HG03469 (cell line): ENCODE results near the gene KRTAP16-1.
"Not testable (repeated sequence)": the region's sequence is repeated elsewhere in the genome, so short reads cannot be mapped to it uniquely, and the experiment has no call there.

Experiments
- ATAC-seq: cut with Tn5 transposase; IDR thresholded peaks from one replicate; pipeline ENCODE4 v1.9.1; 2021; ENCODE audit warnings: mild to moderate bottlenecking, moderate library complexity, moderate number of reproducible peaks; ENCODE audit not compliant: unreplicated experiment

KRTAP16-1 gene

GRCh38 chr17:41301916-41302901 lies 6.9 kb downstream of the KRTAP16-1 start, which contains the start of gene KRTAP29-1:
TSS of gene KRTAP29-1 (minus strand) at chr17:41302851. CDS start at chr17:41302851, 0 bp downstream.
- ATAC-seq, result no peak

GRCh38 chr17:41301204-41301790 lies 7.8 kb downstream of the KRTAP16-1 start:
- ATAC-seq, result no peak

GRCh38 chr17:41298458-41299135 lies 10.5 kb downstream of the KRTAP16-1 start:
- ATAC-seq, result no peak

GRCh38 chr17:41296846-41297245 lies 12.3 kb downstream of the KRTAP16-1 start:
- no peak for ATAC-seq

GRCh38 chr17:41294016-41294415 lies 15.1 kb downstream of the KRTAP16-1 start:
- ATAC-seq, result no peak

- ATAC-seq, result no peak
Measured at GRCh38 chr17:41287050-41287449, 22.1 kb downstream of the KRTAP16-1 start.

- no peak for ATAC-seq
Measured at GRCh38 chr17:41284546-41284945, 24.6 kb downstream of the KRTAP16-1 start.

GRCh38 chr17:41284043-41284442 lies 25.1 kb downstream of the KRTAP16-1 start:
- ATAC-seq, result no peak

- ATAC-seq, result no peak
Measured at GRCh38 chr17:41278176-41278955, 30.7 kb downstream of the KRTAP16-1 start.

- not testable (repeated sequence) for ATAC-seq
Measured at GRCh38 chr17:41275648-41276190, 33.4 kb downstream of the KRTAP16-1 start, which contains the start of gene KRTAP9-7. TSS of gene KRTAP9-7 (plus strand) at chr17:41275698. CDS start at chr17:41275698, 0 bp downstream.

GRCh38 chr17:41271858-41272257 lies 37.3 kb downstream of the KRTAP16-1 start:
- ATAC-seq, result no peak

GRCh38 chr17:41271323-41271722 lies 37.8 kb downstream of the KRTAP16-1 start:
- ATAC-seq, result not testable (repeated sequence)

- ATAC-seq, result no peak
Measured at GRCh38 chr17:41267711-41268110, 41.4 kb downstream of the KRTAP16-1 start.

- no peak for ATAC-seq
Measured at GRCh38 chr17:41265078-41265477, 44.0 kb downstream of the KRTAP16-1 start, which contains the start of gene KRTAP9-6. TSS of gene KRTAP9-6 (plus strand) at chr17:41265378. CDS start at chr17:41265378, 0 bp downstream.

- no peak for ATAC-seq
Measured at GRCh38 chr17:41264599-41264998, 44.5 kb downstream of the KRTAP16-1 start.

- ATAC-seq, result no peak
Measured at GRCh38 chr17:41263212-41263611, 45.9 kb downstream of the KRTAP16-1 start.

- ATAC-seq, result no peak
Measured at GRCh38 chr17:41258406-41258805, 50.7 kb downstream of the KRTAP16-1 start.
